SK-N-SH (cell line): ENCODE data around the gene PRR20G. TPM values are rescaled to one million over a fixed set of nuclear protein-coding genes. Genes with fewer than 3 reads are reported as not detected.
A peak's percentile ranks its signal among the peaks of the same experiment; 100 is the strongest.

Experiments used
- CTCF ChIA-PET: fragments of 300-600, 350-600 bp; formaldehyde crosslinking; extraction: SDS; loops from one replicate; lab custom pipeline; 2021; lab: Yijun Ruan, JAX
- POLR2A ChIA-PET: fragments of 350-600 bp; sonication (Branson Sonifier 250); formaldehyde crosslinking; extraction: SDS; loops from one replicate; lab custom pipeline; 2020; ENCODE audit warnings: antibody characterized with exemption, inconsistent platforms; lab: Yijun Ruan, JAX
- DNase-seq: peaks from one replicate; pipeline ENCODE4 v3.0.0; 2012
- H2AFZ ChIP-seq: fragments of 200-600 bp; sonication (generic); 2 replicates; pipeline ENCODE4 v1.8.1; 2016; ENCODE audit warnings: antibody characterized with exemption, mild to moderate bottlenecking, low read depth
- H3F3A ChIP-seq: fragments of 200-600 bp; sonication (generic); replicated peaks from 2 replicates; pipeline ENCODE3; 2016; ENCODE audit warnings: antibody characterized with exemption, mild to moderate bottlenecking; ENCODE audit not compliant: insufficient read depth
- H3K27ac ChIP-seq, 2 experiments: fragments of 200-500 bp in 1 of 2; fragments of 200-600 bp in 1 of 2; sonication (Bioruptor generic) in 1 of 2; sonication (generic), shearing (Covaris generic) in 1 of 2; 2 replicates each; pipeline versions ENCODE4 v1.5.1 to v1.6.1; 2014 to 2016; ENCODE audit warnings: low read depth in 2 of 2, inconsistent platforms in 1 of 2, low read length in 1 of 2, mild to moderate bottlenecking in 1 of 2, mixed read lengths in 1 of 2
- H3K27me3 ChIP-seq: fragments of 200-600 bp; sonication (generic), shearing (Covaris generic); 2 replicates; pipeline ENCODE4 v1.6.1; 2016; ENCODE audit warnings: mixed run types; ENCODE audit not compliant: insufficient read depth
- H3K36me3 ChIP-seq, 2 experiments: fragments of 200-500 bp in 1 of 2; fragments of 200-600 bp in 1 of 2; sonication (Bioruptor generic) in 1 of 2; sonication (generic) in 1 of 2; replicated peaks in 1 of 2; 2 replicates each; pipeline versions ENCODE3 to v1.5.1; 2014 to 2016; ENCODE audit warnings: low read length in 1 of 2, mild to moderate bottlenecking in 1 of 2; ENCODE audit not compliant: insufficient read depth in 2 of 2, control insufficient read depth in 1 of 2
- H3K4me1 ChIP-seq, 2 experiments: fragments of 200-500 bp in 1 of 2; fragments of 200-600 bp in 1 of 2; sonication (Bioruptor generic) in 1 of 2; sonication (generic), shearing (Covaris generic) in 1 of 2; 2 replicates each; pipeline versions ENCODE4 v1.5.1 to v1.6.1; 2014 to 2016; ENCODE audit warnings: low read depth in 1 of 2, low read length in 1 of 2, mixed run types in 1 of 2; ENCODE audit not compliant: insufficient read depth in 2 of 2, control insufficient read depth in 1 of 2
- H3K4me2 ChIP-seq: fragments of 200-600 bp; sonication (generic), shearing (Covaris generic); 2 replicates; pipeline ENCODE4 v1.6.1; 2017; ENCODE audit warnings: mixed run types
- H3K4me3 ChIP-seq, 2 experiments: fragments of 200-500 bp in 1 of 2; fragments of 200-600 bp in 1 of 2; sonication (Bioruptor generic) in 1 of 2; sonication (generic), shearing (Covaris generic) in 1 of 2; 2 replicates each; pipeline versions ENCODE4 v1.5.1 to v1.8.1; 2014 to 2016; ENCODE audit warnings: low read depth in 2 of 2, inconsistent platforms in 1 of 2, low read length in 1 of 2, mild to moderate bottlenecking in 1 of 2, mixed read lengths in 1 of 2, moderate library complexity in 1 of 2
- H3K79me2 ChIP-seq: fragments of 200-600 bp; sonication (generic); 2 replicates; pipeline ENCODE4 v1.8.1; 2017; ENCODE audit warnings: mild to moderate bottlenecking; ENCODE audit not compliant: insufficient read depth
- H3K9ac ChIP-seq: fragments of 200-600 bp; sonication (generic); 2 replicates; pipeline ENCODE4 v1.6.1; 2017; ENCODE audit warnings: mixed run types
- H3K9me2 ChIP-seq: fragments of 200-600 bp; sonication (generic); 2 replicates; pipeline ENCODE4 v1.6.1; 2017; ENCODE audit warnings: mixed run types
- H3K9me3 ChIP-seq: fragments of 200-600 bp; sonication (generic); 2 replicates; pipeline ENCODE4 v1.6.1; 2017; ENCODE audit warnings: mixed run types, mild to moderate bottlenecking, moderate library complexity
- H4K20me1 ChIP-seq: fragments of 200-600 bp; sonication (generic); 2 replicates; pipeline ENCODE4 v1.6.1; 2017; ENCODE audit warnings: mild to moderate bottlenecking, mixed run types; ENCODE audit not compliant: insufficient read depth
- EP300 ChIP-seq, 2 experiments: IDR thresholded peaks; 2 replicates each; pipeline versions ENCODE4 v1.4.0 to v1.6.1; 2012; ENCODE audit warnings: borderline replicate concordance in 1 of 2, low read depth in 1 of 2, low read length in 1 of 2
- FOSL2 ChIP-seq: IDR thresholded peaks from 2 replicates; pipeline ENCODE4 v1.4.0; 2012; ENCODE audit warnings: low read depth, mild to moderate bottlenecking, moderate library complexity, borderline replicate concordance
- FOXM1 ChIP-seq: IDR thresholded peaks from 2 replicates; pipeline ENCODE4 v1.4.0; 2012; ENCODE audit warnings: low read depth, mild to moderate bottlenecking
- GATA2 ChIP-seq: sonication (generic); formaldehyde crosslinking; IDR thresholded peaks from 2 replicates; pipeline ENCODE4 v1.5.0; 2020; ENCODE audit warnings: mild to moderate bottlenecking, missing genetic modification reagents
- JUND ChIP-seq: IDR thresholded peaks from 2 replicates; pipeline ENCODE4 v1.4.0; 2012
- MXI1 ChIP-seq: IDR thresholded peaks from 2 replicates; pipeline ENCODE4 v1.6.1; 2012; ENCODE audit warnings: mild to moderate bottlenecking, low read depth, low read length, improper control_type of control experiment
- NFIC ChIP-seq: IDR thresholded peaks from 2 replicates; pipeline ENCODE4 v1.4.0; 2012; ENCODE audit warnings: borderline replicate concordance
- POLR2AphosphoS5 ChIP-seq: IDR thresholded peaks from 2 replicates; pipeline ENCODE4 v1.6.1; 2012; ENCODE audit warnings: low read depth, low read length
- RXRA ChIP-seq: IDR thresholded peaks from 2 replicates; pipeline ENCODE4 v1.4.0; 2012; ENCODE audit warnings: low read depth, mild to moderate bottlenecking, borderline replicate concordance
- TCF12 ChIP-seq: IDR thresholded peaks from 2 replicates; pipeline ENCODE4 v1.4.0; 2012
- TEAD4 ChIP-seq: IDR thresholded peaks from 2 replicates; pipeline ENCODE4 v1.4.0; 2012; ENCODE audit warnings: mild to moderate bottlenecking, borderline replicate concordance; ENCODE audit not compliant: insufficient read depth
- YY1 ChIP-seq: IDR thresholded peaks from 2 replicates; pipeline ENCODE4 v1.4.0; 2012; ENCODE audit warnings: low read depth, mild to moderate bottlenecking
- WGBS: methylation state at CpG from one replicate; pipeline ENCODE4 v1.1.6; 2017; ENCODE audit warnings: low lambda C conversion rate; 5-methylcytosine and 5-hydroxymethylcytosine counted together
- polyA plus RNA-seq, 3 experiments: library from polyadenylated mRNA; depleted of rRNA; stranded (reverse); fragments of >200 nt; gene quantifications; 2 replicates each; pipeline ENCODE4 v1.2.3, GENCODE V29; 2012
- TF ChIP-seq, protein P1 (sequence below): IDR thresholded peaks from 2 replicates; pipeline ENCODE4 v1.4.0; 2012; ENCODE audit warnings: low read depth
- TF ChIP-seq, protein P2 (sequence below): IDR thresholded peaks from 2 replicates; pipeline ENCODE4; 2012
- TF ChIP-seq, protein P3 (sequence below): IDR thresholded peaks from 2 replicates; pipeline ENCODE4 v1.4.0; 2012; ENCODE audit warnings: low read depth, borderline replicate concordance

PRR20G gene
- polyA plus RNA-seq, 1 of the 3 experiments (the other 2 are of a cell fraction) = not detected

DNA sequence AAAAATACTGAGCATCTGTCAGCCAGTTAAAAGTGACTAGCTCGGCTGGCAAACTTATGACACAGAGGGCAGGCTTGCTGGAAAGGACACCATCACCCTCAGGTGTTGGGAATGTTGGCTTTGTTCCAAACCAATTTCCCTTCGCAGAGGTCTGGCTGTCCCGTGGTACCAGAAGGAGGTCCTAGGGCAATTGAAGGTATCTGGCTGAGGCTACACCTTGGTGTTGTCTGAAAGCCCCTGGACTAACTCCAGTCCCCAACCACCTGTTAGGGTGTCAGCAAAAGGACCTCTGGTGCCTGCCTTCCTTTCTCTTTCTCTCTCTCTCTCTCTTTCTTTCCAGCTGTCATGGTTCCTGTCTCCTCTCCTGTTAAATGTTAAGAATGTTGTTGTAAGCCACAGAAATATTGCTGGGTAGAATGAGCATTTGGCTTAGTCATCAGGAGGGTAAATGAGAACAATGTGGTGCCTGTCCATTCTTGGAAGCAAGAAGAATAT, 12.5 kb downstream of the PRR20G start:
- DNase-seq = no peak
- Histone ChIP-seq H4K20me1 (no peaks in the 10 kb centered on the region), H3K27me3 (no peaks in the 10 kb centered on the region), H3K4me2 (peak overlapping the region; percentile 65), H3K4me1 (peaks cover 4 to 12% of the 10 kb centered on the region in 2 experiments; a peak in 3 of 4 replicates), H3K9ac (no peak overlapping the region), H2AFZ (peak overlapping the region; percentile 28; the same call in 1 of the 2 replicates), H3K36me3 (no peaks in the 10 kb centered on the region), H3K9me2 (no peaks in the 10 kb centered on the region), H3K79me2 (no peaks in the 10 kb centered on the region), H3F3A (peaks cover 21% of the 10 kb centered on the region), H3K9me3 (no peaks in the 10 kb centered on the region), H3K27ac (peak overlapping the region; percentile 55 to 70; a peak in 3 of 4 replicates), H3K4me3 (peak overlapping the region in 1 of 2 experiments; percentile 21; a peak in 2 of 4 replicates)
- TF ChIP-seq, protein P1, sequence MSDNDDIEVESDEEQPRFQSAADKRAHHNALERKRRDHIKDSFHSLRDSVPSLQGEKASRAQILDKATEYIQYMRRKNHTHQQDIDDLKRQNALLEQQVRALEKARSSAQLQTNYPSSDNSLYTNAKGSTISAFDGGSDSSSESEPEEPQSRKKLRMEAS = 0 out of 2 replicates have a peak, but pooled peaks have one; percentile 12
- TF ChIP-seq GATA2 (CRISPR knock-in tag) = no peak
- TF ChIP-seq NFIC = peak; percentile 81
- TF ChIP-seq EP300 (IDR thresholded peaks at IDR 0.05; ENCODE audit: borderline replicate concordance in 1 of 2, low read depth in 1 of 2, low read length in 1 of 2) = peak in 1 of 2 experiments; percentile 54; a peak in 2 of 4 replicates
- TF ChIP-seq TCF12 = peak; percentile 94
- peak; percentile 70; the same call in 1 of the 2 replicates for TF ChIP-seq POLR2AphosphoS5
- TF ChIP-seq, protein P2, sequence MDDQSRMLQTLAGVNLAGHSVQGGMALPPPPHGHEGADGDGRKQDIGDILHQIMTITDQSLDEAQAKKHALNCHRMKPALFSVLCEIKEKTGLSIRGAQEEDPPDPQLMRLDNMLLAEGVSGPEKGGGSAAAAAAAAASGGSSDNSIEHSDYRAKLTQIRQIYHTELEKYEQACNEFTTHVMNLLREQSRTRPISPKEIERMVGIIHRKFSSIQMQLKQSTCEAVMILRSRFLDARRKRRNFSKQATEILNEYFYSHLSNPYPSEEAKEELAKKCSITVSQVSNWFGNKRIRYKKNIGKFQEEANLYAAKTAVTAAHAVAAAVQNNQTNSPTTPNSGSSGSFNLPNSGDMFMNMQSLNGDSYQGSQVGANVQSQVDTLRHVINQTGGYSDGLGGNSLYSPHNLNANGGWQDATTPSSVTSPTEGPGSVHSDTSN = peak; percentile 72
- TF ChIP-seq MXI1 = no peak
- peak; percentile 59 for TF ChIP-seq JUND
- peak; percentile 44; the same call in 1 of the 2 replicates for TF ChIP-seq TEAD4
- TF ChIP-seq RXRA = peak; percentile 34; the same call in 1 of the 2 replicates
- TF ChIP-seq, protein P3, sequence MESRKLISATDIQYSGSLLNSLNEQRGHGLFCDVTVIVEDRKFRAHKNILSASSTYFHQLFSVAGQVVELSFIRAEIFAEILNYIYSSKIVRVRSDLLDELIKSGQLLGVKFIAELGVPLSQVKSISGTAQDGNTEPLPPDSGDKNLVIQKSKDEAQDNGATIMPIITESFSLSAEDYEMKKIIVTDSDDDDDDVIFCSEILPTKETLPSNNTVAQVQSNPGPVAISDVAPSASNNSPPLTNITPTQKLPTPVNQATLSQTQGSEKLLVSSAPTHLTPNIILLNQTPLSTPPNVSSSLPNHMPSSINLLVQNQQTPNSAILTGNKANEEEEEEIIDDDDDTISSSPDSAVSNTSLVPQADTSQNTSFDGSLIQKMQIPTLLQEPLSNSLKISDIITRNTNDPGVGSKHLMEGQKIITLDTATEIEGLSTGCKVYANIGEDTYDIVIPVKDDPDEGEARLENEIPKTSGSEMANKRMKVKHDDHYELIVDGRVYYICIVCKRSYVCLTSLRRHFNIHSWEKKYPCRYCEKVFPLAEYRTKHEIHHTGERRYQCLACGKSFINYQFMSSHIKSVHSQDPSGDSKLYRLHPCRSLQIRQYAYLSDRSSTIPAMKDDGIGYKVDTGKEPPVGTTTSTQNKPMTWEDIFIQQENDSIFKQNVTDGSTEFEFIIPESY = 0 out of 2 replicates have a peak, but pooled peaks have one; percentile 29
- peak; percentile 74; the same call in 1 of the 2 replicates for TF ChIP-seq FOSL2
- TF ChIP-seq FOXM1 = peak; percentile 33; the same call in 1 of the 2 replicates
- no peak for TF ChIP-seq YY1
- ChIA-PET POLR2A (no interaction called here), CTCF (interaction anchor here (0.8 to 1.1 kb wide), 2 partner anchors 8 to 21 kb away, joined by 3 read pairs; no protein-coding TSS in a partner anchor)
- 4% methylated on average over 3 of the region's 3 CpGs for WGBS
